HepG2 (cell line): ENCODE measurements around the gene OVCH1. TPM values are rescaled to one million over a fixed set of nuclear protein-coding genes. Genes with fewer than 3 reads are reported as not detected.

ENCODE experiments used
- KAT2B ChIP-seq: fragments of 150-350 bp; IDR thresholded peaks from 2 replicates; pipeline ENCODE4 v1.6.1; 2014; ENCODE audit warnings: low read depth, low read length, borderline replicate concordance
- PCBP1 ChIP-seq: fragments of 200-400 bp; formaldehyde crosslinking; IDR thresholded peaks from 2 replicates; pipeline ENCODE4 v1.6.1; 2017; ENCODE audit warnings: mild to moderate bottlenecking, low read depth, low read length, borderline replicate concordance
- PHF5A ChIP-seq: IDR thresholded peaks from one replicate; pipeline ENCODE4 v1.6.1; 2018; ENCODE audit warnings: low read depth, missing genetic modification reagents; ENCODE audit not compliant: unreplicated experiment
- POLR2AphosphoS5 ChIP-seq: IDR thresholded peaks from 2 replicates; pipeline ENCODE4 v1.6.1; 2012; ENCODE audit warnings: low read depth, low read length
- SP1 ChIP-seq, 2 experiments: fragments of 450-650 bp in 1 of 2; sonication (generic) in 1 of 2; formaldehyde crosslinking in 1 of 2; IDR thresholded peaks; 2 replicates each; pipeline versions ENCODE4 v1.4.0 to v1.6.1; 2016 to 2020; ENCODE audit warnings: missing genetic modification reagents in 1 of 2
- ZBTB10 ChIP-seq: sonication (generic); formaldehyde crosslinking; IDR thresholded peaks from 2 replicates; pipeline ENCODE4 v1.4.0; 2020; ENCODE audit warnings: missing genetic modification reagents, borderline replicate concordance
- ZC3H4 ChIP-seq: sonication (generic); formaldehyde crosslinking; IDR thresholded peaks from 2 replicates; pipeline ENCODE4 v1.4.0; 2020; ENCODE audit warnings: missing genetic modification reagents, borderline replicate concordance
- ZKSCAN8 ChIP-seq: IDR thresholded peaks from 2 replicates; pipeline ENCODE4 v1.6.1; 2016; ENCODE audit warnings: borderline replicate concordance, missing genetic modification reagents, missing compliant biosample characterization
- ZNF460 ChIP-seq: sonication (generic); formaldehyde crosslinking; IDR thresholded peaks from 2 replicates; pipeline ENCODE4 v1.5.1; 2020; ENCODE audit warnings: missing genetic modification reagents, mild to moderate bottlenecking, borderline replicate concordance
- ZNF513 ChIP-seq: sonication (generic); formaldehyde crosslinking; conservative IDR thresholded peaks from 2 replicates; pipeline ENCODE4 v1.5.0; 2020; ENCODE audit warnings: missing genetic modification reagents
- ZNF552 ChIP-seq: sonication (generic); formaldehyde crosslinking; IDR thresholded peaks from 2 replicates; pipeline ENCODE4 v1.9.0; 2022; ENCODE audit warnings: missing genetic modification reagents, mild to moderate bottlenecking, borderline replicate concordance
- polyA plus RNA-seq, 8 experiments: library from polyadenylated mRNA; depleted of rRNA in 3 of 8; stranded (reverse) in 7 of 8; unstranded in 1 of 8; fragments of >200 nt; fragmentation: Illumina TruSeq in 4 of 8; extraction: Trizol in 4 of 8; gene quantifications; 2 replicates each; pipeline versions ENCODE4 v1.2.1 to v1.2.3, GENCODE V29; 2011 to 2016; ENCODE audit warnings: low read depth in 4 of 8, missing spikeins in 1 of 8, mixed read lengths in 1 of 8; ENCODE audit not compliant: insufficient read depth in 1 of 8
- total RNA-seq, 5 experiments: library from RNA; depleted of rRNA; stranded (reverse); fragments of >200 nt; fragmentation: Illumina TruSeq; extraction: Trizol; gene quantifications; 2 replicates each; pipeline ENCODE4 v1.2.3, GENCODE V29; 2016; ENCODE audit warnings: low read depth in 1 of 5
- TF ChIP-seq, protein P1 (sequence below): sonication (generic); formaldehyde crosslinking; IDR thresholded peaks from 2 replicates; pipeline ENCODE4; 2020; ENCODE audit warnings: missing genetic modification reagents, mild to moderate bottlenecking, borderline replicate concordance
- TF ChIP-seq, protein P2 (sequence below), 2 experiments: sonication (generic) in 1 of 2; formaldehyde crosslinking in 1 of 2; IDR thresholded peaks; 2 replicates each; pipeline versions ENCODE4 v1.6.1 to v1.9.0; 2014 to 2022; ENCODE audit warnings: antibody characterized with exemption in 1 of 2, borderline replicate concordance in 1 of 2, inconsistent platforms in 1 of 2, low read depth in 1 of 2, missing genetic modification reagents in 1 of 2

The OVCH1 gene
- total and polyA plus RNA-seq, 2 of the 13 experiments (the other 11 are each of a cell fraction or from before 2014, with no cell fraction given): not detected

GRCh38 chr12:29380536-29381523 lies 116.7 kb downstream of the OVCH1 start, which contains the start of gene ERGIC2 (continued):
- TF ChIP-seq, protein P1, sequence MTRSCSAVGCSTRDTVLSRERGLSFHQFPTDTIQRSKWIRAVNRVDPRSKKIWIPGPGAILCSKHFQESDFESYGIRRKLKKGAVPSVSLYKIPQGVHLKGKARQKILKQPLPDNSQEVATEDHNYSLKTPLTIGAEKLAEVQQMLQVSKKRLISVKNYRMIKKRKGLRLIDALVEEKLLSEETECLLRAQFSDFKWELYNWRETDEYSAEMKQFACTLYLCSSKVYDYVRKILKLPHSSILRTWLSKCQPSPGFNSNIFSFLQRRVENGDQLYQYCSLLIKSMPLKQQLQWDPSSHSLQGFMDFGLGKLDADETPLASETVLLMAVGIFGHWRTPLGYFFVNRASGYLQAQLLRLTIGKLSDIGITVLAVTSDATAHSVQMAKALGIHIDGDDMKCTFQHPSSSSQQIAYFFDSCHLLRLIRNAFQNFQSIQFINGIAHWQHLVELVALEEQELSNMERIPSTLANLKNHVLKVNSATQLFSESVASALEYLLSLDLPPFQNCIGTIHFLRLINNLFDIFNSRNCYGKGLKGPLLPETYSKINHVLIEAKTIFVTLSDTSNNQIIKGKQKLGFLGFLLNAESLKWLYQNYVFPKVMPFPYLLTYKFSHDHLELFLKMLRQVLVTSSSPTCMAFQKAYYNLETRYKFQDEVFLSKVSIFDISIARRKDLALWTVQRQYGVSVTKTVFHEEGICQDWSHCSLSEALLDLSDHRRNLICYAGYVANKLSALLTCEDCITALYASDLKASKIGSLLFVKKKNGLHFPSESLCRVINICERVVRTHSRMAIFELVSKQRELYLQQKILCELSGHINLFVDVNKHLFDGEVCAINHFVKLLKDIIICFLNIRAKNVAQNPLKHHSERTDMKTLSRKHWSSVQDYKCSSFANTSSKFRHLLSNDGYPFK (CRISPR knock-in tag): peak; percentile 80; the same call in 1 of the 2 replicates
- TF ChIP-seq ZBTB10 (CRISPR knock-in tag): no peak
- peak; percentile 74 for TF ChIP-seq POLR2AphosphoS5
- TF ChIP-seq PHF5A (CRISPR knock-in tag): no peak
- TF ChIP-seq SP1 (IDR thresholded peaks at IDR 0.05): peak; percentile 89
- peak; percentile 59 for TF ChIP-seq SP1 (CRISPR knock-in tag; IDR thresholded peaks at IDR 0.05)
- no peak for TF ChIP-seq ZKSCAN8 (CRISPR knock-in tag)
- no peak for TF ChIP-seq ZNF460
- no peak for TF ChIP-seq ZNF513 (CRISPR knock-in tag)
- no peak for TF ChIP-seq ZNF552 (CRISPR knock-in tag)
- TF ChIP-seq, protein P2, sequence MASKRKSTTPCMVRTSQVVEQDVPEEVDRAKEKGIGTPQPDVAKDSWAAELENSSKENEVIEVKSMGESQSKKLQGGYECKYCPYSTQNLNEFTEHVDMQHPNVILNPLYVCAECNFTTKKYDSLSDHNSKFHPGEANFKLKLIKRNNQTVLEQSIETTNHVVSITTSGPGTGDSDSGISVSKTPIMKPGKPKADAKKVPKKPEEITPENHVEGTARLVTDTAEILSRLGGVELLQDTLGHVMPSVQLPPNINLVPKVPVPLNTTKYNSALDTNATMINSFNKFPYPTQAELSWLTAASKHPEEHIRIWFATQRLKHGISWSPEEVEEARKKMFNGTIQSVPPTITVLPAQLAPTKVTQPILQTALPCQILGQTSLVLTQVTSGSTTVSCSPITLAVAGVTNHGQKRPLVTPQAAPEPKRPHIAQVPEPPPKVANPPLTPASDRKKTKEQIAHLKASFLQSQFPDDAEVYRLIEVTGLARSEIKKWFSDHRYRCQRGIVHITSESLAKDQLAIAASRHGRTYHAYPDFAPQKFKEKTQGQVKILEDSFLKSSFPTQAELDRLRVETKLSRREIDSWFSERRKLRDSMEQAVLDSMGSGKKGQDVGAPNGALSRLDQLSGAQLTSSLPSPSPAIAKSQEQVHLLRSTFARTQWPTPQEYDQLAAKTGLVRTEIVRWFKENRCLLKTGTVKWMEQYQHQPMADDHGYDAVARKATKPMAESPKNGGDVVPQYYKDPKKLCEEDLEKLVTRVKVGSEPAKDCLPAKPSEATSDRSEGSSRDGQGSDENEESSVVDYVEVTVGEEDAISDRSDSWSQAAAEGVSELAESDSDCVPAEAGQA (IDR thresholded peaks at IDR 0.05; ENCODE audit: low read depth): peak; percentile 84
- TF ChIP-seq, protein P2 (CRISPR knock-in tag; IDR thresholded peaks at IDR 0.05; ENCODE audit: borderline replicate concordance): no peak
- no peak for TF ChIP-seq ZC3H4 (CRISPR knock-in tag)
- no peak for TF ChIP-seq PCBP1
- TF ChIP-seq KAT2B: no peak
